ENCODE measurements around the gene MAX. TPM values are rescaled to one million over a fixed set of nuclear protein-coding genes. Genes with fewer than 3 reads are reported as not detected.

MAX gene
- total RNA-seq, 6 experiments from 2014 or later, result 79.0 to 95.6 (median 81.9) TPM

DNA sequence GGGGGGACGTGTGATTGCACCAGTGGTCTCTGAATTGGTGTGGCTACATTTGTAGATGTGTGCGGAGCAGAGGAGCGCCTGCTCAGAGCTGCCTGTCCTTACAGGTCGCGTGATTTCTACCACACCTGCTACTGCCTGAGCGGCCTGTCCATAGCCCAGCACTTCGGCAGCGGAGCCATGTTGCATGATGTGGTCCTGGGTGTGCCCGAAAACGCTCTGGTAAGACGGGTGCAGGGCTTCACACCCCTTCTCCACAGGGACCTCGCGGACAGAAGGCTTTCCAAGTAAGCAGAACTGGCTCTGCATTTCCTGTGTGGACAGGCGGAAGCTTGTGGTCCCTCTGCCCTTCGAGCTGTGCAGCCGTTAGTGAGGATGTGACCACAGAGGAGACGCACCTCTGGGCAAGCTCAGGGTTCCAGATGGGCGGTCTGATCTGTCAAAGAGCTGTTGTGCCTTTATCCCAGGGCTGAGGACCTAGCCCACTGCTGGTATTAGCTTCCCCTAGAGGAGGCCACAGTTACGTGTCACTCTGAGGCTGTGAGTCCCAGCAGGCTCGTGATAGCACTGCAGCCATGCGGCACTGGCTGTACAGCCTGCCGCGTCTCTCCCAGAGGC, 47.7 kb downstream of the MAX start:
- no peaks in the 10 kb centered on the region for H3K4me1 Mint-ChIP-seq (ENCODE audit: low read depth)
- TF ChIP-seq, protein P1, sequence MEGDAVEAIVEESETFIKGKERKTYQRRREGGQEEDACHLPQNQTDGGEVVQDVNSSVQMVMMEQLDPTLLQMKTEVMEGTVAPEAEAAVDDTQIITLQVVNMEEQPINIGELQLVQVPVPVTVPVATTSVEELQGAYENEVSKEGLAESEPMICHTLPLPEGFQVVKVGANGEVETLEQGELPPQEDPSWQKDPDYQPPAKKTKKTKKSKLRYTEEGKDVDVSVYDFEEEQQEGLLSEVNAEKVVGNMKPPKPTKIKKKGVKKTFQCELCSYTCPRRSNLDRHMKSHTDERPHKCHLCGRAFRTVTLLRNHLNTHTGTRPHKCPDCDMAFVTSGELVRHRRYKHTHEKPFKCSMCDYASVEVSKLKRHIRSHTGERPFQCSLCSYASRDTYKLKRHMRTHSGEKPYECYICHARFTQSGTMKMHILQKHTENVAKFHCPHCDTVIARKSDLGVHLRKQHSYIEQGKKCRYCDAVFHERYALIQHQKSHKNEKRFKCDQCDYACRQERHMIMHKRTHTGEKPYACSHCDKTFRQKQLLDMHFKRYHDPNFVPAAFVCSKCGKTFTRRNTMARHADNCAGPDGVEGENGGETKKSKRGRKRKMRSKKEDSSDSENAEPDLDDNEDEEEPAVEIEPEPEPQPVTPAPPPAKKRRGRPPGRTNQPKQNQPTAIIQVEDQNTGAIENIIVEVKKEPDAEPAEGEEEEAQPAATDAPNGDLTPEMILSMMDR (IDR thresholded peaks at IDR 0.05), result no peak

DNA sequence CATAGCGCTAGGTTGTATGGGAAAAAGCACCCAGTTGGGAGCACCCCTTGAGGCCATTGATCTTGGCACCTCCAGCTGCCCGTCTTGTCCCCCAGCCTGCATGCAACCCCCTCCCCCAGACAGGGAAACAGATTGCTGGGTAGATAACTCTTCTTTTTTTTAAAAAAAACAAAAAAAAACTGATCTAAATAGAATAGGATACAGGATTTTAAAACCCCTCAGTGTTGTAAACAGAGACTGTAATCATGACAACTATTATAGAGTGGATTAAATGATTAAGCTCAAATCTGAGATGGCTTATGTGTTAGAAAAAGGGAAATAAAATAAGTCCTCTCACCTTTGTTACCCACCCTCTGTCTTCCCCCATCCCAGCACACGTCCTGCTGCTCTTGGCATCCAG, 48.9 kb downstream of the MAX start:
- Mint-ChIP-seq H3K36me3 (ENCODE audit: low read depth) (0 out of 2 replicates have a peak, but pooled peaks cover 3% of the 10 kb centered on the region), H3K27me3 (ENCODE audit: insufficient read depth) (peaks cover 2% of the 10 kb centered on the region; the same call in 1 of the 2 replicates), H3K9me3 (no peaks in the 10 kb centered on the region), H3K4me3 (no peak overlapping the region), H3K27ac (no peak overlapping the region), H3K4me1 (ENCODE audit: low read depth) (no peaks in the 10 kb centered on the region)
- TF ChIP-seq, protein P1 (IDR thresholded peaks at IDR 0.05), result no peak
- DNase-seq, result no peak

More for the DNA sequence above, 47.7 kb downstream of the MAX start:
- Mint-ChIP-seq H3K4me3 (no peak overlapping the region), H3K36me3 (ENCODE audit: low read depth) (0 out of 2 replicates have a peak, but pooled peaks cover 3% of the 10 kb centered on the region), H3K9me3 (no peaks in the 10 kb centered on the region), H3K27ac (no peak overlapping the region), H3K27me3 (ENCODE audit: insufficient read depth) (peaks cover 2% of the 10 kb centered on the region; the same call in 1 of the 2 replicates)
- no peak for DNase-seq

GRCh38 chr14:65052832-65053231, 49.5 kb downstream of the MAX start:
- Mint-ChIP-seq H3K4me1 (ENCODE audit: low read depth) (peaks cover 6% of the 10 kb centered on the region), H3K27ac (no peak overlapping the region), H3K4me3 (no peak overlapping the region), H3K36me3 (ENCODE audit: low read depth) (peaks cover 4% of the 10 kb centered on the region), H3K9me3 (no peaks in the 10 kb centered on the region), H3K27me3 (ENCODE audit: insufficient read depth) (peaks cover 2% of the 10 kb centered on the region; the same call in 1 of the 2 replicates)
- TF ChIP-seq, protein P1 (IDR thresholded peaks at IDR 0.05), result no peak
- DNase-seq, result no peak

DNA sequence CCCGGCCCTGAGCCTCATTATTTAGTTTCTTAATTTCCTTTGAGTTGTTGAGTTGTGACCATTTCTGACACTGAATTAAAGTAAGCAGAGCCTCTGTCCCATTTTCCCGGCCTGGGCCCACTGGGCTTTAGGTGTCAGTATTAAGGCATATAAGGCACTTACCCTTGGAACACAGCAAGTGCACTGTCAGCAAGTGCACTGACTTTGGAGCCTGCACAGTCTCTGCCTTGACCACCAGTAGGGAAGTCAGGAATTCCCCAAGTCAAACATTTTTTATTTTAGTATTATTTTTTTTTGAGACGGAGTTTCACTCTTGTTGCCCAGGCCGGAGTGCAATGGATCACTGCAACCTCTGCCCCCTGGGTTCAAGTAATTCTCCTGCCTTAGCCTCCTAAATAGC, 56.6 kb downstream of the MAX start:
- Mint-ChIP-seq H3K36me3 (ENCODE audit: low read depth) (peaks cover 8% of the 10 kb centered on the region), H3K27ac (no peak overlapping the region), H3K4me1 (ENCODE audit: low read depth) (peaks cover 14% of the 10 kb centered on the region), H3K4me3 (no peak overlapping the region), H3K9me3 (no peaks in the 10 kb centered on the region), H3K27me3 (ENCODE audit: insufficient read depth) (no peaks in the 10 kb centered on the region)
- no peak for DNase-seq
- TF ChIP-seq, protein P1 (IDR thresholded peaks at IDR 0.05), result no peak

DNA sequence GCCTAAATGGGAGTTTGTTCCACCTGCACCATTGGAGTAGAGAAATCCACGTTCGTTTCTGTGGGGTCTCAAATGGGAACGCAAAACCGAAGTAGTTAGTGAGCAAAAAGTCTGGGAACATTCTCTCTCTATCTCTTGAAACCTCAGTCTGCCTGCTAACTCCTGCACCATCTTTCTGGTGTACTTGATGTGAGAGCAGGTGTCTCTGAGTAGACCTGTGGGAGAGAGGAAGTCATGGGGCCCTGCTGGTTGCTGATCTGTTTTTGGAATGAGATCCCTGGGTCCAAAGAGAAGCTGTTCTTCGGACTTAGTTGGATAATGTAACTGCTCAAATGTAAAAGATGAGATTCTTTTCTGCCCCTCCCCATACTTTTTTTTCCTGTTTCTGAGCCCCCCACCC, 57.3 kb downstream of the MAX start:
- H3K27me3 Mint-ChIP-seq (ENCODE audit: insufficient read depth), result no peaks in the 10 kb centered on the region
- no peak overlapping the region for H3K4me3 Mint-ChIP-seq
- H3K27ac Mint-ChIP-seq, result no peak overlapping the region
- no peak for DNase-seq
- peaks cover 14% of the 10 kb centered on the region for H3K4me1 Mint-ChIP-seq (ENCODE audit: low read depth)
- H3K36me3 Mint-ChIP-seq (ENCODE audit: low read depth), result peaks cover 8% of the 10 kb centered on the region
- no peaks in the 10 kb centered on the region for H3K9me3 Mint-ChIP-seq
- TF ChIP-seq, protein P1 (IDR thresholded peaks at IDR 0.05), result no peak

All from HFFc6 (cell line).